ENCODE measurements around the gene DLGAP1.

The DLGAP1 gene

DNA sequence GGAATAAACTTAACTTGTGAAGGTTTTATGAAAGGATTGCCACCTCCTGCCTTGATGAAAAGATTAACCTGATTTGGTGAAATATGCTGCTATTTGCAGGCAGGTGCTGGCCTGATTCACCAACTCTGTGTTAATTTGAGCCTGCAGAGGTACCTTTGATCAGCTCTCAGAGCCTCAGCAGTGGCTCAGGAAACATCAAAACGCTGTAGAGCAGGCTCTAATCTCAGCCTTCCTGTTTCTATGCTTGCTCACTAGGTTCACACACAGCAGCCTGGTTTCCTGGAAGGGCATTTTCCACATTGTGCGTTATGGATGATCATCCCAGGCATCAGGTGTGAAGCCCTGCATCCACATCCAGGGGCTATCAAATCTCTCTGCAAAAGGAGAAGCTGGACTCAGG is 988.2 kb downstream of the DLGAP1 start:
- DNase-seq (ENCODE audit: low spot score): no peak

DNA sequence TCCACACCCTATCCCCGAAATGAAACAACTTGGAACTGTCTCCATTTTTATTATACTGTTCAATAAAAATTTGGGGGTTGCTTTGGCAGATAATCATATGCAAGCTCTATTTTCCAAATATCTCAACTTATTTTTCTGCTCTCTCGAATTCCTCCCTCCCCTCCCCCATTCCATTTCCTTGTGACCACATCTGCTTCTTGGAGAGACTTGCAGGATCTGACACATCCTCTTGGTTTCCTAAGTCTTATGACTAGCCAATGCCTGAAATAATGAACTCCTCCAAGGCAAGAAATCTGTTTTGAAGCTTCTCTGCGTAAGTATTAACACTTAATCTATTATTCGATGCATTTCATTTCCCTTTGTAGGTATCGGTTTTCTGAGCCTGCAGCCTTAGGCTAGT is 989.1 kb downstream of the DLGAP1 start:
- peak; percentile 80 for DNase-seq (ENCODE audit: low spot score)

DNA sequence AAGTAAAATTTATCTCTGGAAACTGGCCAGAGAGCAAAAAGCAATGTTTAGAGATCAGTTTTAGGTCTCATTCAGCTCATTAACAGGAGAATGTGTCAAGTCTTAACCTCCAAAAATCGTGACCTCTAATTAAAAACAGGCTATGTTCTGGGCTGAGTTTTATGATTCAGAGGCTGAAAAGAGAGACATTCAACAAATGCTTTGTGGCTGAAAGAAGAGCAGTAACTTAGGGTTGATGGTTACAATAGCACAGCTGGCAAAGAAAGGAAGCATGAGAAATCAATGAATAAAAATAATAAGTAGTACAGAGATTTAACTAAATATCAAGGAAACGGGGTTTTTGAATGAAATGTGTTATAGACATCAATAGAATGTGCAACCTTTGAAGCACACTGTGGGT is 992.1 kb downstream of the DLGAP1 start:
- DNase-seq (ENCODE audit: low spot score): peak; percentile 44

DNA sequence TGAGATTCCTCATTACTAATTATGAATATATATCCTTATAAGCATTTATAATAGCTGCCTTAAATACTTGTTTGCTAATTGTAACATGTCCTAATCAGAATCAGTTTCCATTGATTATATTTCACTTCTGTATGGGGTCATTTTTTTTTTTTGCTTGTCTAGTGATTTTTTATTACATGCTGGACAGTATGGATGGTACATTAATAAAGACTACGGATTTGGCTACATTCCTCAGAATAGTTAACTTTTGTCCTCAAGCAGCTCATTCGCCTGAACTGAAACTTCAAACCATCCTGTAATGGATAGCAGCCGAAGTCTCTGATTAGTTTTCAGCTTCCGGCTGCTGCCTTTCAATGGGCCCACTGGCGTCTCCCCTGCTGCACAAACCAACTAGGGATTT is 993.4 kb downstream of the DLGAP1 start:
- DNase-seq (ENCODE audit: low spot score): no peak

DNA sequence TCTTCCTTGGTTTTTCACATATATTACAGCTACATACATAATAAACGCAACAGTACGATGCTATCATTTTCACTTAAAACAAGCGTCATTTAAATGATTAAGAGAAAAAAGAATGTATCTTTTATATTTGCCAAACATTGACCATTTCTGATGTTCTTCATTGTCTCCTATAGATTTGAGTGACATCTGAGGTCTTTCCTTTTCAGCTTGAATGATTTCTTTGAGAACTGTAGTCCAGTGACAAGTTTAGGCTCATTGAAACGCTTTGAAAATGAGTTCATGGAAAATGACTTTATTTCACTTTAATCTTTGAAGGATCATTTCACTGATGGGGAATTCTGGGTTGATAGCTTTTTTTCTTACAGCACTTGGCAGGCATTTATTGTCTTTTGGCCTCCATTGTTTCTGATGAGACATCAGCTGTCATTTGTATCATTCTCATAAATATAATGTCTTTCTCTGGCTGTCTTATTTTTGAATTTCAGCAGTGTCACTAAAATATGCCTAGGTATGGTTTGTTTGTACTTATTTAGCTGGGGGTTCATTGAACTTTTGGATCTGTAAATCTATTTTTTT is 994.2 kb downstream of the DLGAP1 start:
- no peak for DNase-seq (ENCODE audit: low spot score)

DNA sequence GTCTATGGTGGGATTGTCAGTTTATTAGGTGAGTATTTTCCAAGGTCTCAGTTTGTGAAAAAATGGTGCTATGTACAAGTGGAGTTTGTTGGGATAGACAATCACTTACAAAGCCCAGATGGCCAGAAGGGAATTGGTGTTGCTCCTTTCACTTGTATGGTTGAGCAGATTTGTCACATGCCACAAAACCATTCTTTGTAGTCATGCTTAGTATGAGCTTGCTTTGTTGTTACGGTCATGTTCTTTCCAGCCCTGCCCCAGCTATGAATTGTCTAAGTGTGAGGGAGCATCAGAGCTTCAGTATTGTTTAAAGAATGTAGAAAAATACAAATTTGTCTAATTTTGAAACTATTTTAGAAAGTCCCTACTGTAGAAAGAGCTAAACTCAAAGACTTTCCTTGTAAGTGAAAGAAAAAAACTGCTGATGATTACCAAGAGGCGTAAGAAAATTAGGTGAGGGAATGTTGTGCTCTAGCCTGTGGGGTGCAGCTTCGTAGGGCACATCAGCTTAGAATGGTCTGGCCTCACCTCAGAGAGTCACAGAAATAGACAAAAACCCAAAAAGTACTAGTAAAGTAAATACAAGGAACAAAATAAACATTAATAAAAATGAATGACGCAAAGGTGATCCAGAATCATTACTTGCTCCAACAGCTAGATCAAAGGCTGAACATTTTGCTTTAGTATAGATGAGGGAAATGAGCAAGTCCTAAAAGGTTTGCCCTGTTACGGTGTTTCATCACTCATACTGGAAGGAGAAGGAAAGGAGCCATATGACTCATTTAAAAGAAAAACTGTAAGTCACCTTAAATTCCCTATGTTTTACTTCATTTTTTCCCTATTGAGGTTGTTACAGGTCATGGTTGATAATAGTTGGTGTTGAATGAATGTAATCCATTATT is 995.9 kb downstream of the DLGAP1 start:
- no peak for DNase-seq (ENCODE audit: low spot score)

DNA sequence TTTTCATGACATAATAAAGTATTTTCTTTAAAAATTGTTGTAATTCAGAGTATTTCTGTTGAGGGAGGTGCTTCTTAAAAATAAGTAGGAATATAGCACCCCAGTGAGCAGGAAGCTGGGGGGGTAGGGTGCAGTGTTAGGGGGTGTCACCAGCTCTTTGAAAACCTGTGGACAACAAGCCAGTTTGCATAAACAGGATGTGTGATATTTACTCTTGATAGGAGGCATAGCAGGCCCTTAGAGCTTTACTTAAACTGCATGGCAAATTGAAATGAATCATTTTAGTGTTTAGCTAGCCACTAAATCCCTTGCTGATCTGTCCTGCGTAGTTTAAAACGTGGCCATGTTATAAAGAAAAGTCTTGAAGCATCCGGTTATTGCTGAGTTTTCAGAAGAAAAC is 996.7 kb downstream of the DLGAP1 start:
- DNase-seq (ENCODE audit: low spot score): no peak

DNA sequence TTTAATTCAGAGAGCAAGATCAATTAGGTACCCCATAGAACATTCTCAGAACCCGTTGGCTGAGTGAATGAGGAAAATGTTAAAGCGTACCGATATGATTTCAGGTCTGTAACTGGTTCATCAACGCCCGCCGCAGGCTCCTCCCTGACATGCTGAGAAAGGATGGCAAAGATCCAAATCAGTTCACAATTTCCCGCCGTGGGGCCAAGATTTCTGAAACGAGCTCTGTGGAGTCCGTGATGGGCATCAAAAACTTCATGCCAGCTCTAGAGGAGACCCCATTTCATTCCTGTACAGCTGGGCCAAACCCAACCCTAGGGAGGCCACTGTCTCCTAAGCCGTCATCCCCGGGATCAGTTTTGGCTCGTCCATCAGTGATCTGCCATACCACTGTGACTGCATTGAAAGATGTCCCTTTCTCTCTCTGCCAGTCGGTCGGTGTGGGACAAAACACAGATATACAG is 997.8 kb downstream of the DLGAP1 start:
- no peak for DNase-seq (ENCODE audit: low spot score)

DNA sequence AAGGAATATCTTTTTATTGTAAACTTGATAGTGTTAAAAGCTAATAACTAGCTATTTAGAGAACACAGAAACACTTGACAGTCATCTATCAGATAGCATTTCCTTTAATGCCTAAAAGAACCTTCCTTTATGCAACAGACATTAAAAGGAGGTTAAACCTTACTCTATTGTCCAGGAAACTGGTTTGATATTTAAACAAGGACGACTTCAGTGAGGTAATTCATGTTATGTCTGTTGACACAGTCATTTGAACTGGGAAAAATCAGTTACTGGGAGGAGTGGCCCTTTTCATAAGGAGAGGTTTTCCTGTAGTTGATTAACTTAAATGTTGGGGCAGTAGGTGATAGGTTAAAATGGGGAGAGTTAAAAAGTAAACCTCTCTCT is 998.4 kb downstream of the DLGAP1 start:
- no peak for DNase-seq (ENCODE audit: low spot score)

DNA sequence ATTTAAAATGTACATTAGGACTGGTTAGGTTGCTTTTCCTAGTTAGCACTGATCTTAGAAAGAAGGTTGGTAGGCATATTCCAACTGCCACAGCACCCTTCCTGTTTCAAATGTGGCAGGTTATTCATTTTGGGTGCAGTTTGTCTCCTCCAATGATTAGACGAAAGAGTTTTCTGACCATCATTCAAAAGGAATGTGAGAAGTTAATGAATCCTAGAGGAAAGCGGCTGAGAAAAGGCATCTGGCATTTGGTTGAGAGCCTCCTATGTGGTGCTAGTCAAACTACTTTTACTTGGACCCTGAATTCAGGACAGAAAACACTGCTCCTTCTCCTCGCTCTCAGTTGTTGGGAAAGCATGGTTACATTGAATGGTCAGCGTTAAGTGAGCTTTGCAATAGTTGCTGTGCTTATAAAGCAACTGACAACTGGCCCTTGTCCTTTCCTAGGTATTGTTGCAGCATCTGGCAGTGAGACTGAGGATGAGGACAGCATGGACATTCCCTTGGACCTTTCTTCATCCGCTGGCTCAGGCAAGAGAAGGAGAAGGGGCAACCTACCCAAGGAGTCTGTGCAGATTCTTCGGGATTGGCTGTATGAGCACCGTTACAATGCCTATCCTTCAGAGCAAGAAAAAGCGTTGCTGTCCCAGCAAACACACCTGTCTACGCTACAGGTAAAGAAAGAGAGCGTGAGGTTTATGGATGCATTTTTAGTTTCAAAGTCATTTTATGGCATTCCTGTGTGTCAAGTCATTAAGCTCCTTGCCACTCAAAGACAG is 999.0 kb downstream of the DLGAP1 start:
- peak; percentile 20 for DNase-seq (ENCODE audit: low spot score)

DNA sequence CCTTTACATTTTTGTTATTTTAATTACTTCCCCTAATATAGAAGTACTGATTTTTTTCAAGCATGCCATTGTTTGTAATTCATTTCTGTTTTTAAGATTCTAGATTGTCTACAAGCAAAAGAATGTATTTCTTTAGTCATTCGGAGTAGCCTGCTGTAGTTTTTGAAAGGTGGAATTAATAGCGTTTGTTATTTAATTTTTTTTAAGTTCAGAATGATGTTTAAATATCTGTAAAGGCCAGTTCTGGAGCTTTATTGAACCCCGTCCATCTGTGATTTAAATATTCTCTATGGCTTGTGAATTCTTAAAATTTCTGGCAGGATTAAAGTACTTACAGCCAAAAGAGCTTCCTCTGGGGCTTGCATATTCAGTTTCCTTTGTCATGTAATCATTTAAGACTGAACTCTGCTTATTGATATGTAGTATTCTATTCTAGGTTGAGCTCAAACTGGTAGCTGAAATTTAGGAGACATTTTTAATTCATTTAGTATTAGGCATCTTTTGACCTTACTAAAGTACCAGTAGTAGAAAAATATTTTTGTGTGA is 999.9 kb downstream of the DLGAP1 start:
- no peak for DNase-seq (ENCODE audit: low spot score)

DNA sequence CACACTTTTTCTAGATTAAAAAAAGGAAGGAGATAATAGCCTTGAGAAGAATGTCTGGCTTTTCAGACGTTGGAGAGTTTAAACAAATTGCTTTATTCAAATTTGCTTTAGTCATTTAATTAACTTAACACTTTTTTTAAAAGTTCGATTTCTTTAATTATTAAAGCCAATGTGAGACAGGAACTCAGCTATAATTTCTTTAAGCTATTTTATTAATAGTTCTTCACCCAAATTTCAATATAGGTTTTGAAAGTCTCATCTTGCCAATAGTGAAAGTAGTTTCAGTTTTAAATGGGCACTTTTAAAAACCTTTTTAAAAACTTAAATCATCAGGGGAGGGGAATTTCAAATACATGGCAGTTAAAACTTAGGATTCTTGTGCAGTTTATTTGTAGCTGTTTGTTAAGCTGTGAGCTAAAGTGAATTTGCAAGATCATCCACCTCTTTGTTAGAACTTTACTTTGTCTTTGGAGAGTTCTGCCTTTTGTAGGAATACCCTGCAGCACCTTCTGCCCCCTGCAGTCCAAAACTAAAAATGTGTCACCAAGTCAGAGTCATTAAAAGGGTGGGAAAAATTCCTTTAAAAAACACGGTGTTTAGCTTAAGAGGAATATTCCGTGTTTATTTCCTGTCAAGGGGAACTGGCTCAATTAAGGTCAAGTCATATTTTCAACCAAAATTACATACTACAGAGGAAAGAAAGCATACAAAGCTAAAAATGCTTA is 1000.6 kb downstream of the DLGAP1 start:
- peak; percentile 33 for DNase-seq (ENCODE audit: low spot score)

DNA sequence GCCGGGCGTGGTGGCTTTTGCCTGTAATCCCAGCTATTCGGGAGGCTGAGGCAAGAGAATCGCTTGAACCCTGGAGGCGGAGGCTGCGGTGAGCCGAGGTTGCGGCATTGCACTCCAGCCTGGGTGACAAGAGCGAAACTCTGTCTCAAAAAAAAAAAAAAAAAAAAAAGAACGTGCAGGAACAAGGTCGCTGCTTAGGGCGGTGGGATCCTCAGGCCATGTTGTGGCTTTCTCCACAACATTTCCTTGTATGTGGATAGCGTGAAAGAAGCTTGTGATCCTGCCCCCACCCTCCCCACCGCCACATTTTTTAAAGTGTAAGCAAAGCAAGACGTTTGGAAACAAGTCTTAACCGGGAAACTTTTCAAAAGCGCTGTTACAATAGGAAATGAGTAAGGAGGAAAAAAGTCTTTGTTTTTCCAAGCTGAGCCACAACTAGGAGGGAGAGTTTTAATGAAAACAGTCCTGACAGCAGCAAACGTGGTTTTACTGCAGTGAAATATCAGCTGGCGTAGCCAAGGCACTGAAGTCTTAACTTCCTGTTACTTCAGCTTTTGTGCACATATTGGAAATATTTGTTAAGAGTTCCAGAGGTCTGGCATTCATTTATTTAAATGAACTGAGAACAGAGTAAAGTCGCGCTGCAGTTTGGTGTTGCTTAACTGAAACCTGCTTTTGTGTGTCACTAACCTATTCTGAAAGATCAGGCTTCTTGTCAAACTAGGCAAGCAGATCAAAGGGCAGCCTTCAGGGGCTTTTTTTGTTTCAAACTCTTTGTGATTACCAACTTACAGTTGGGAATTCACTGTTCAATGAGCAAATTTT is 1001.4 kb downstream of the DLGAP1 start:
- peak; percentile 69 for DNase-seq (ENCODE audit: low spot score)

DNA sequence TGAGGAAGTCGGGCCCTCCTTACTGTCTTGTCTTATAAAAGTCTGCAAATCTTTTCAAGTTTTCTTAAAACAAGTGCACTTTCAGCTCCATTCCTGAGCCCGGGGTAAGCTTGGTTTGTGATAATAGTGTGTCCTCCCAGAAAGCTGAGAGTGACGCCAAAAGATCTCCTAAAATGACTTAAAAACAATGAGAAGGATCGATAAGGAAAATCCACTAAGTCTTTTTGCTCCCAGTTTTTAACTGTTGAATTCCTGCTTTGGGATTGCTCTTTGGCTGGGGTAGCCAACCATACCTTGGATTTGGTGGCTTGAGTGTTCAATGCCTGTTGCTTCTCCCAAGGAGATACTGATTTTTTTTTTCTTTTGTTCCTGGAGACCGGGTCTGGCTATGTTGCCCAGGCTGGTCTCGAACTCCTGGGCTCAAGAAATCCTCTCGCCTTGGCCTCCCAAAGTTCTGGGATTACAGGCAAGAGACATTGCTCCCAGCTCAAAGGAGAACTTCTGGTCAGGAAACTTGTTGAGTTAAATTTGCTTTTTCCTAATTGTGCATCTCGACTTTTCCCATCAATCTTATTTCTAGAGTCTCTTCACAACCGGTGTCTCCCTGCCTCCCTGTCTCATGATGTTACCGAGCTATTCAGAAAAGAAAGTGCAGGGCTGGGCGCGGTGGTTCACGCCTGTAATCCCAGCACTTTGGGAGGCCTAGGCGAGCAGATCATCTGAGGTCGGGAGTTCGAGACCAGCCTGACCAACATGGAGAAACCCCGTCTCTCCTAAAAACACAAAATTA is 1002.2 kb downstream of the DLGAP1 start:
- DNase-seq (ENCODE audit: low spot score): no peak

DNA sequence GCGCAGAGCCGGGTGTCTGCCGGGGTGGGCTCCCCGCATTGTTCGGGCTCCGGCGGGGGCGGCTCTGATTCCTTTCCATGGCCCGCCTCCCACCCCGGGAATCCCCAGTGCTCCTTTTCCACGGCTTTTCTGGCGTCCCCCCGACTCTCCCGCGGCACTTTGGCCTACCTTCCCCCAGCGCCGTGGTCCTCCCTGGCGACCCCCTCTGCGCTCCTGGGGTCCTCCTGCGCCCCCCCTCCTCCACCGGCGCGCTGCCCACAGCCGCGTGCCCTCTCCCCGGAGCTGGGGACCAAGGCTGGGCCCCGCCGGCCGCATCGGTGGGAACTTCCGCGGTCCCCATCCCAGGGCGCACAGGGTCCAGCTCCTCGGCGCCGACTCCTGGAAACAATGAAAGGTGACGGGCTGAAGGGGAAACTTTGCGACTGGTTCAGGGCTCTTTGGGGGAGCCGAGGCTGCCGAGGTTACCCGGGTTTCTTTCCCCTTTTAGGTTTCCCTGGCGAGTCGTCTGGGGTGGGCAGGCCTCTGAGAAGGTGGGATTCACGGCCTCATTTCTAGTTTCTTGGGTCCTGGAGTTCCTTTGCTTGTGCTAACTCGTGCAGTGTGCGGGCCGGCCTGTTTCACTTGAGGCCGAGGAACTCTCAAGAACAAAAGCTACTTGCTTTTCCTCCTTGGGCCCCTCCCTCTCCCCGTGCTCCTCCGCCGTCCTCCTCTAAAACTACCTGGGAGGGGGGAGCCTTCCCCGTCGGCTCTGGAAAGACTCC is 1002.9 kb downstream of the DLGAP1 start:
- DNase-seq (ENCODE audit: low spot score): peak; percentile 19

DNA sequence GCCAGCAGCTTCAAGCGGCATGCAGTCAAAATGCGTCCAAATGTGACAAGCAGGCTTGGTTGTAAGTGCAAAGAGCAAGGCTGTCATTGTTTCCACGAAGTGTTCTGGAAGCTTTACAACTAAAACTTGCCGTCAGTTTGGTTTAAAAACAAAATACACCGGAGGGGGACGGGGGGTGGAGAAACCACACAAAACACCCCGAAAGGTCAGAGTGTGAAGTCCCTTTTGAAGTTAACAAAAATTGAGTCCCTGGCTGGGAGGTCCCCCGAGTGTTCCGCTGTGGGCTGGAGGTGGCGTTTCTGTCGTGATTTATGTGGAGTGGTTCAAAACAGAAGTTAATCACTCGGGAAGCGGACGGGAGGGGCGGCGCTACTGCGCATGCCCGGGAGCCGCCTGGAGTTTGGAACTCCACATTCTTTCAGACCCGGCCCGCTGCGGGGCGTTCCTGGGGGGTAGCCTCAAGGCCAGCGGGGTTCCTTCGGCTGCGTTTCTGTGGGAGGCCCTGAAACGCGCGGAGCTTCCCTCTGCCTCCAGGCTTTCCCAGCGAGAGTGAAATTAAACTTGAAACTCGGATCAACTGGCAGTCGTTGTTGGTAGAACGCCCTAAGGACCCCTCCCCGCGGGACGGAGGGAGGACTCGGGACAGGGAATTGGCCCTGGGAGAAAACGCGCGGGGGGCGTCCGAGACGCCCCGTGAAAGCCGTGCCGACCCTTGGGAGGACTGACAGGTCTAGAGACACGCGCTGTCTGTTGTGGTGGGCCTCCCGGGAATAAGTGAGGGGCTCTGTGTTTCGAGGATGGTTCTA is 1003.7 kb downstream of the DLGAP1 start:
- peak; percentile 88 for DNase-seq (ENCODE audit: low spot score)

DNA sequence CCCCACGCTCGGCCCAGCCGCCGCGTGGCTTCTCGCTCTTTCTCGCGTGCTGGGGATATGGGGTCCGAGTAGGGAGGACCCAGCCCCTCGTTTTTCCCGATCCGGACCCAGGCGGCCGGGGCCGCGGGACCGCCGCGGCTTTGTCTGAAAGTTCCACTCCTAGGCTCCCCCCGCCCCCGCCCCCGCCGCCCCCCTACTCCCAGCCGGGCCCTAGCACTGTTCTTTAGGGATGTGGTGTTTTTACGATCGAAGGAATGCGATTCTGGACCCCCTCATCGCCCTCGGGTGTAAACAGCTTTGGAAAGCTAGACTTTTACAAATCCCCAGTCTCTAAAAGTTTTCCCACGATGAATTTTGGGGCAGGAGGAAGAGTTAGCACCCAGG is 1004.3 kb downstream of the DLGAP1 start:
- peak; percentile 10 for DNase-seq (ENCODE audit: low spot score)

DNA sequence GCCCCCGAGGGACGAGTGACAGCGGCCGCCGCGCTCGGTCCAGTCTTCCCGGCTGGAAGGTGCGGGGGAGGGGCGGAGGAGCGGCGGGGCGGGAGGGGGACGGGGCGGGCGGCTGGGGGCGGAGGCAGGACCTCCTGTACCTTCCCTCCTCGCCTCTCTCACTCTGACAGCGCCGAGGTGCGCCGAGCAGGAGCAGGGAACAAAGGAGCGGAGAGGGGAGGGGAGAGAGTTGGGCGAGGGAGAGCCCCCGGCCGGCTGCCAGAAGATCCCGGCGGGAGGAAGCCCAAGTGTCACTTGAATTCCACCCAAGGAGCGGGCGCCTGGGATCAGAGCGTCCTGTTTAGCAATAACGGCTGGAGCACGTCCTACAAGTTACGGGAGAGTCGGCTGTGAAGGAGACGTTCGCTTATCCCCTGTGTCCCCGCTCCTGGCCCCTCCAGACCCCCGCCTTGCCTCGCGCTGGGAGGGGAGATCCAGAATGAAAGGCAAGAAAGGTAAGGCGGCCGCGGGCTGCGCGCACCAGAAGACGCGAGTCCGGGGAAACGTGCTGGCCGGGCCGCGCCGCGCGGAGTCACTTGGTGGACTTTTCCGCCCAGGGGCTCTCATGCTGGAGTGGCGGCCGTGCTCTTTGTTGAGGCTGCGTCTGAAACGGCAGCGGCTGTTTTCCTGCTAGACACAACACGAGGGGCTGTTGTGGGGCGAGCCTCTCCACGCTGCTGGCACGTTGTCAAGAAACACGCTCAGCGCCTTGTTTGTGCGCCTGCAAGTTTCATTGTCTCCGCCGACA is 1004.9 kb downstream of the DLGAP1 start, which contains the start of gene TGIF1:
Gene TGIF1 (plus strand): TSS at position 161 of the 787 bp plus-strand sequence. CDS start 318 bp downstream, at position 479.
- DNase-seq (ENCODE audit: low spot score): peak; percentile 60
